ENCODE data around the gene TEAD4. TPM values are rescaled to one million over a fixed set of nuclear protein-coding genes. Genes with fewer than 3 reads are reported as not detected.
A peak's percentile ranks its signal among the peaks of the same experiment; 100 is the strongest.

Gene TEAD4
- 100 to 1,000 TPM in 2 of 12 donors, 10 to 100 TPM in 9, not detected in 1; 39.9 to 122 (median 83.1) TPM for polyA plus RNA-seq (ENCODE audit: insufficient read length in 12 of 12)
- long read RNA-seq, donor 1 = 0 reads
- long read RNA-seq, donor 2, partial matches to known transcripts = 40 of 47 reads
- long read RNA-seq, donor 2, other reads (novel, unspliced or antisense) = 0 of 47 reads
- long read RNA-seq, donor 3, partial matches to known transcripts = 12 of 16 reads
- long read RNA-seq, donor 3, other reads (novel, unspliced or antisense) = 0 of 16 reads
- long read RNA-seq, donor 4, partial matches to known transcripts = 0 of 5 reads
- long read RNA-seq, donor 4, other reads (novel, unspliced or antisense) = 0 of 5 reads
- long read RNA-seq, donor 5 = 0 reads
- long read RNA-seq, donor 6, partial matches to known transcripts = 15 of 20 reads
- long read RNA-seq, donor 6, other reads (novel, unspliced or antisense) = 0 of 20 reads
- long read RNA-seq, donor 7, partial matches to known transcripts = 5 of 8 reads
- long read RNA-seq, donor 7, other reads (novel, unspliced or antisense) = 0 of 8 reads
- long read RNA-seq, donor 8, transcript TEAD4-202 (13 exons, 1,690 nt) = major isoform, 6 of 33 reads
- long read RNA-seq, donor 8, partial matches to known transcripts = 25 of 33 reads
- long read RNA-seq, donor 8, other reads (novel, unspliced or antisense) = 0 of 33 reads
- long read RNA-seq, donor 9, partial matches to known transcripts = 0 of 7 reads
- long read RNA-seq, donor 9, other reads (novel, unspliced or antisense) = 0 of 7 reads
- long read RNA-seq, donor 10, transcript TEAD4-202 (13 exons, 1,690 nt) = major isoform, 11 of 38 reads
- long read RNA-seq, donor 10, transcript TEAD4-207 (6 exons, 801 nt) = minor isoform, 6 of 38 reads
- long read RNA-seq, donor 10, partial matches to known transcripts = 20 of 38 reads
- long read RNA-seq, donor 10, other reads (novel, unspliced or antisense) = 0 of 38 reads
- long read RNA-seq, donor 11, transcript TEAD4-202 (13 exons, 1,690 nt) = major isoform, 10 of 31 reads
- long read RNA-seq, donor 11, partial matches to known transcripts = 19 of 31 reads
- long read RNA-seq, donor 11, other reads (novel, unspliced or antisense) = 0 of 31 reads

DNA sequence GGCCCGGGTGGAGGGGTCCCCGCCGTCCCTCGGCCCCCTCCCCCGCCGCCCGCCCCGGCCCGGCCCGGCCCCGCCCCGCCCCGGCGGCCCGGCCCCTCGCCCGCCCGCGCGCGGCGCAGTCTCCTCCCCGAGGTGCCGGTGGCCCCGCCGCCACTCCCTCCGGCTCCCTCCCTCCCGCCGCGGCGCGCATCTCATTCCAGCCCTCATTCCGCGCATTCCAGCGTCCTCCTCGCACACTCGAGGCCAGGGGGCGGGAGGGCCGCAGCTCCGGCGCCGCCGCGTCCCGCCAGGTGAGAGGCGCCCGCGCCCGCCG is at the start of gene TEAD4:
TEAD4 (plus strand) TSS at position 206 of the 313 bp plus-strand sequence.
- peak; percentile 38 for DNase-seq

DNA sequence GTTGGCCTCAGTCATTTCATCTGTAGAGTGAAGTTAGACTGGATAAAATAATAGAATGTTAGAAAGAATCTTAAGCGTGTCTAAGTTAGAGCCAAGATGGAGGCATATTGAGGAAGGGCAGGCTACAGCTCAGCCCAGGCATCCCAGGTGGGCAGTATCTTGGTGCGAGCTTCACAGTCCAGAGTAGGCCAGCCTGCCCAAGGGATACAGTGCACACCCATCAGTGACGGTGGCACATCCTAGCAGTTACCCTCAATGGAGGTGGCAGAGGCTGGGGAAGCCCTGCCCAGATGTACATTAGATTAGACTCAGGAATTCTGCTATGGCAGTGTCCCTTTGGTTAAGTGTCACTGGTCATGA is 47.0 kb upstream of the TEAD4 start:
- DNase-seq = no peak

GRCh38 chr12:2919249-2919648 is 39.9 kb upstream of the TEAD4 start:
- no peak for DNase-seq

DNA sequence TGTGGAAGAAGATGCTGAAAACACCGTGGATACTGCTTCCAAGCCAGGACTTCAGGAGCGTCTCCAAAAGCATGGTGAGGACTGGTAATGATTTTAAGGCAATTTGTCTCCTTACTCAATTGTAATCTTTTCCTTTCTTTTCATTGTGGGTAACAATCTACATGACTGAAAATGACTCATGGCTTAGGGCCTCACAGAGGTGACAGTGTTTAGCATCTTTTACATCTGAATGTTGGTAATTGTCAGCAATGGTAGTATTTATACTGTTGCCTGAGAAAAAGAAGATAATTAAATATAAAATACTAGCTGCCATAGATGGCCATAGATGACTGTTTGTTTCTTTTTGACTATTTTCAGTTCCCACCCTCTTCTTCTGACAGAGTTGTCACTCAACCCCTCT is 36.9 kb upstream of the TEAD4 start:
- DNase-seq = no peak

DNA sequence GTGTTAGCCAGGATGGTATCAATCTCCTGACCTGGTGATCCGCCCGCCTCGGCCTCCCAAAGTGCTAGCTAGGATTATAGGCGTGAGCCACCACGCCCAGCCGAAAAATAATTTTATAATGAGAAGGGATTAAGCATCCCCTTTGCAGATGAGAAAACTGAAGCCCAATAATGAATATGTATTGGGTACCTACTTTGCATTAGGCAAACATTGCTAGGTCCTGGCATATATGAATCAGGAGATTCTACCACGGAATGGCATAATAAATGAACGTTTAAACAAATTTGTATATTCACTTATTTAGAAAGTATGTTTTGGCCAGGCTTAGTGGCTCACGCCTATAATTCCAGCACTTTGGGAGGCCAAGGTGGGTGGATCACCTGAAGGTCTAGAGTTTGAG is 36.1 kb upstream of the TEAD4 start:
- no peak for DNase-seq

DNA sequence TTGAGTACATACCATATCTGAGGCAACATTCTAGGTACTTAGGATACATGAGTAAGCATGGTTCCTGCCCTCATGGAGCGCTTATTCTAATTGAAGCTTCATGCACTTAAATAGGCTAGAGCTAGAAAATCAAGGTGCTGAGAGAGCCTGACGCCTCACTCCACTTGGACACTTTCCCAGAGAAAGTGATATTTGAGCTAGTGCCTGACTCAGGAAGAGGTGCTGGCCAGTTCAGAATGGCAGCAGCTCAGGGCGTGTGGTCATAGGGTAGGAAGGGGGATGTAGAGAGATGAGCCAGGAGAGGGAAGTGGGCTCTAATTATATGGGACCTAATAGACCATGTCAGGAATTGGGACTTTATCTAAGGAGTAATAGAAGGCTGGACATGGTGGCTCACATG is 35.2 kb upstream of the TEAD4 start:
- no peak for DNase-seq

DNA sequence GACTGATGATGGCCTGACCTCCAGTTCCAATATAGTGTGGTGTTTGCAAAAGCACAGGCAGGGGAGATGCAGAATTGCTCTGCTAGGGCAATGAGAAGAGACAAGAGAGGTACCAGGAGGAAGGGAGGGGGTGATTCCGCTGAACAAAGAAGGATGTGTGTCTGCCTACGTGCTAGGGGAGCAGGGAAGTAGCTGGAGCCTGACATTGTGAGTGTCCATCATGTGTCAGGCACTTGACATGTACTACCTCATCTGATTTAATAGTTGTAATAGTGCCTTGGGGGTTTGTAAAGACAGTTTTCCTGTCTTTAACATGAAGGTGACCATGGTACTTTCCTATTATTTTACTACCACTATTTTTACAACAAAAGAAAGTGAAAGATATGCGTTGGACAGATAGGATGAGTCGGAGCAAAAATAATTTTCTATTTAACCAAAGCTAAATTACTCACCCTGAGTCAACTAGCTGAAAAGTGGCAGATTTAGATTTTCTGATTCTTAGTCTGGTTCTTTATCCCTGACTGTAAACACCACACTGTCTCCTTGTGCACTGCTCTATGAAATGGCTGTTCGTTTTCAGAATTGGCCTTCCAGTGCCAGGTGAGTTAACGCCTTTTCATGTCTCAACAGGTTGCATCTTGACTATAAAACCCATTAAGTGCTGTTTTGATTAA is 33.7 kb upstream of the TEAD4 start:
- no peak for DNase-seq

GRCh38 chr12:2930865-2931264 is 28.3 kb upstream of the TEAD4 start:
- DNase-seq = no peak

GRCh38 chr12:2933586-2933985 is 25.6 kb upstream of the TEAD4 start:
- DNase-seq = no peak

GRCh38 chr12:2934371-2934770 is 24.8 kb upstream of the TEAD4 start:
- no peak for DNase-seq

- no peak for DNase-seq
Measured at GRCh38 chr12:2936301-2936700, 22.9 kb upstream of the TEAD4 start.

DNA sequence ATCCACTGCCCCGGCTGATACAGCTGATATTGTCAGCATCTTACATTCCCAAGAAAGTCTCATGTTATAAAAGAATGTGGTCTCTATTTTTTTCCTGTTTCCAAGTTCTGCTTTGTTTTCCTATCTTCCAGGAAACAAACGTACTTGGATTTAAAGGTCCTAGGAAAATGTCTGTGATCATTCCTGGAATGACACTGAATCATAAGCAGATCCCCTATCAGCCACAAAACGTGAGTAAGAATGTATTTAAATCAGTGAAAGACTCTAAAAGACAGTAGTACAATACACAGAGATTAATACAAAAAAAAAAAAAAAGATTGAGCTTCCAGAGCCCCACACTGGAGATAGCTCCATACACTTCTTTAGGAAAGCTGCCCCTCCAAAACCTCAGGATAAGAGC is 21.7 kb upstream of the TEAD4 start:
- DNase-seq = no peak

DNA sequence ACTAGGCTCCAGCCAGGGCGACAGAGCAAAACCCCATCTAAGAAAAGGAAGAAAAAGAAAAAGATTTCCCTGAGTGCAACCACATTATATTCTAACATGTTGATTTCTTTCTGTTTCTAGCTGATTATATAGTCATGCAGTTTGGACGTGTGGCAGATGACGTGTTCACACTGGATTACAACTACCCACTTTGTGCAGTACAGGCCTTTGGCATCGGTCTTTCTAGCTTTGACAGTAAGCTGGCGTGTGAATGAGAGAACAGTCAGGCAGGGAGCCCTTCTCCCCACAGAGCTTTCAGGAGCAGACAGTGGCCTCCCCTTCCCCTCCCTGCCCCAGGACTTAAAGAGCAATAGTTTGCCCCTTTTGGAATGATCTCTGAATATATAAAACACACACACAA is 20.0 kb upstream of the TEAD4 start:
- DNase-seq = no peak

GRCh38 chr12:2940564-2940963 is 18.6 kb upstream of the TEAD4 start:
- DNase-seq = no peak

DNA sequence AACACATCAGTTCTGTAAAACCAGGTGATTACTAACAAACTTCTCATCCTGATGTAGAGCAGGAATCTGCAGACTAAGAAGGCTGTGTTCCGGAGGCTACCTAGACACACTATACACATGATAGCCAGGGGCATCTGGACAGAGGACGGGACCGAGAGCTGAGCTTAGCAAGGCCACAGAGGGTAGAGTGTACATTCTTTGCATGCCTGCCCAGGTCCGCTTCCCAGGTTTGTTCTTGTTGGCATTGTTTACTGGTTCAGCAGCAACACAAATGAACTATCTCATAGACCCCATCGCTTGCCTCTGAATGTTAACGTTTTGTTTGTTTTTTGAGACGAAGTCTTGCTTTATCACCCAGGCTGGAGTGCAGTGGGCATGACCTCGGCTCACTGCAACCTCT is 17.7 kb upstream of the TEAD4 start:
- DNase-seq = no peak

DNA sequence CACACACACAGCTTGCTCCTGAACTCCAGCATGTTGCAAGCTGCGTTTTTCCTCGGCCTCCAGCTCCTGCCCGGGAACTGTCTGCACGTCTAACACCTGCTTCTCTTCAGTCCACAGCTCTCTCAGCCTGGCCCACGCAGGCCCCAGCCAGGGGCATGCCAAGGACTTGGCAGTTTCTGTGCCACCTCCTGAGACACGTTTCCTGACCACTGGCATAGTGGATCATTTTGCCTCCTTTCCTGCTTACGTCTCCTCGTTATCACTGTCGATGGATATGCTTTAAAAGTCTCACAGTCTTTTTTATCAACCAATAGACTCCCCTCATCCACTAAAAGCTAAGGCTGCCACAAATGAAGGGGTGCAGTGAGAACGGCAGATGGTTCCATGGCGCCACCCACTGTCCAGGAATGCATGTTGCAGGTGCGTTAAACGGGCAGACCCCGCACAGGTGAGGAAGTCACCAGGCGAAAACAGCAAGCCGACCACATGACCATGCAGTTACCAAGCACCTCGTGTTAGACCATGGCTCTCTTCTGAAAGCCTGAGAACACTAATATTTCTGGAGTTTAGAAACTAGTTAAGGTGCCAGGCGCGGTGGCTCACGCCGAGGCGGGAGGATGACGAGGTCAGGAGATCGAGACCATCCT is 14.7 kb upstream of the TEAD4 start:
- no peak for DNase-seq

DNA sequence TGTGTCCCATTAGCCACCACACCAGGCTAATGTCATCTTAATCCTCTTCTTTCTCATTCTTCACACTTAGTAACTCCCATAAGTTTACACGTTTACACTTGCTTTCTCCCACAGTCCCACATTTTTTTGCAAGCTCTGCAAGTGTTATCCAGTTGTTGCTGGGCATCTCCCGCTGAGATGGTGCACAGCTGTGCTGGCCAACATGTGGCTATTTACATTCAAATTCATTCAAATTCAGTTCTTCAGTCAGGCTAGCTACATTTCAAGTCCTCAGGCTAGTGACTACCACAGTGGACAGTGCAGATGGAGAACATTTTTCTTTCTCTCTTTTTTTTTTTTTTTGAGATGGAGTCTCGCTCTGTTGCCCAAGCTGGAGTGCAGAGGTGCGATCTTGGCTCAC is 9.8 kb upstream of the TEAD4 start:
- no peak for DNase-seq

DNA sequence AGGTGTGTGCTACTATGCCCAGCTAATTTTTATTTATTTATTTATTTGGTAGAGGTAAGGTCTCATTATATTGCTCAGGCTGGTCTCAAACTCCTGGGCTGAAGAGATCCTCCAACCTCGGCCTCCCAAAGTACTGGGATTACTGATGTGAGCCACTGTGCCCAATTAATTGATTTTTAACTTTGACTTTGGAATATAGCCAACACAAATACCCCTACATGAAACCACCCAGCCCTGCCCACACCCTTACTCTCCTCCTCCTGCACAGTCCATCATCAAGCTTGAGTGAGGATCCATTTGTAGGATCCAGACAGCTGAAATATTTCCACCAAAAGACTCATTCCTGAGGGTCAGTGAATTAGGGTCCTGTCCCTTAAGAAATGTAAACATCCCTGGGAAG is 3.3 kb upstream of the TEAD4 start:
- DNase-seq = no peak

- DNase-seq = no peak
Measured at GRCh38 chr12:2957816-2958431, 1.3 kb upstream of the TEAD4 start.

DNA sequence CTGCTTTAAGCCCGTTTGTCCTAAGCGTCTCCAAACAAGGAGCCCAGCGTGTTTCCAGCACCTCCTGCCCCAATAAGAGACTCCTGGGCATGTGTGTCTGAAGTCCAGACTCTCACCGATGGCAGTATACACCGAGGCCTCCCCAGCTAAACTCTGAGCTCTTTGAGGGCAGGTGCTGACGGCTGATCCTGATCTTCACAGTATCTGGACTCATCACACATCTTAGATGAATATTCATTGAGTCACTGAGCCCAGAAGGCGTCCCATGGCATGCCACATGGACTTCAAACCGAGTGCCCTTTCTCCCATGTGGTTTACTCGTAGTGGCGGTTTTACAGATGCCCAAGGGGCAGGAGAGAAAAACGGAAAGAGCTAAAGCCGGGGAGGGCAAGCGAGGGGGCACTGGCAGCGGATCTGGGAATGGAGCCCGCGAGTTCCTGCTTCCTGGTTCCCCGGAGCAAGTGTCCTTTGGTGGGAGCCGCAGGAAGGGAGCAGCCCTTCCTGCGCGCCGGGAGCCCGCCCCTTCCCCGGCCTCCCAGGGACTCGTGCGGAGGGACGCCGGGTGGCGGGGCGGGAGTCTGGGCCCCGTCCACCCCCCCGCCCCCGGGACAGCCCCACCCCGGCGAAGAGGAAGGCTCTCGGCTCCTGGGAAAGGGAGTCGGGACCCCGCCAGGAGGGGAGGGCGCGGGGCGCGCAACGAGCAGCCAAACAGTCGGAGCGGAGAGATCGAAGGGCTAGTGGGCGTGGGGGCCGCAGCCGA is 585 bp upstream of the TEAD4 start:
- no peak for DNase-seq
